Measurements from ENCODE around the gene PAK4.

PAK4 gene

DNA sequence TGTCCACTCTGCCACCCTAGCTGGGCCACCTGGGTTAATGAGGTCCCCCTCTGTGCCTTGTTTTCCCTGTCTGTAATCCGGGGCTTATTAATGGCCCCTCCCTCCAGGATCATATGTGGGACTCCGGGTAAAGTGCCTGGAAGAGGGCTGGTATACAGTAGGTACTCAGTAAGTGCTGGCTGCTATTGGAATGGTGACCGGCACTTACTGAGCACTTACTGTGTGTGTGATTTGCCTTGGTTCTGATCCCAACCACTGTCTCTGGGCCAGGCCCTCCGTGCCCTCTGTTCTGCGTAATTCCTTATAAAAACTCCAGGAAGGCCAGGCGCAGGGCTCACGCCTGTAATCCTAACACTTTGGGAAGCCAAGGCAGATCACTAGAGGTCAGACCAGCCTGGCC, 40.3 kb downstream of the PAK4 start:
- no peak for DNase-seq (ENCODE audit: low spot score)

DNA sequence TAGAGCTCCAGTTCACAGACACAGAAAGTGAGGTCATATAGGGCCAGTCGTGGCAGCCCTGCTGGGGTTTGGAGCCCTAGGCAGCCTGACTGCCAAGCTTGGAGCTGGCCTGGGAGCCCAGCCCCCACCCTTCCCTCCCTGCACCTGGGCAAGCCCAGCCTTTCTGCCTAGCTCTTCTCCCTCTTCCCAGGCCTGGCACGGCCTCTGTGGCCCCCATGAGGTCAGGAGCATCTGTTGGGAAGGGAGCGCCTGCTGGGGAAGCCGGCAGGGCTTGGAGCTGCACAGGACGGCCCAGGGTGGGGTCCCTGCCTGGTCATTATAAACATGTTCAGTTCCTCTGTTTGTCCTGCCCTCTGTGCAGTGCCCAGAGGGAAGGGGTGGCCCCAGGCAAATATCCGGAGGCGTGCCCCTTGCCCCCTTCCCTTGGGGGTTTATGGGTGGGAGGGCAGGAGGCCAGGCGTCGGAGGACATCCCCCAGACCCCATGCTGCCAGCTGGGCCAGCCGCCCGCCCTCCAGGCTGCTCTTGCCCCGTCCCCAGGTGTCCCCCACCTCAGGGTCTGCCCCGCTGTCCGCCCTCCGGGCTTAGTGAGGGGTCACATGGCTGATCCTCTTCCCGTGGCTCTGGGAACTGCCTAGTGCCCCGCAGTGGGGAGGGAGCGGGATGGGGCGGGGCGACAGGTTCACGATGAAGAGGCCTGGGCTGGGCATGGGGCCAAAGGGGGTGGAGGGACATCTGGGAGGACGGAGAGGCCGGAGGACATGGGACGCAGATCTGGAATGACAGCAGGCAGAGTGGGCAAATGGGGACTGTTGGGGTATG, 41.2 kb downstream of the PAK4 start:
- DNase-seq (ENCODE audit: low spot score): no peak

DNA sequence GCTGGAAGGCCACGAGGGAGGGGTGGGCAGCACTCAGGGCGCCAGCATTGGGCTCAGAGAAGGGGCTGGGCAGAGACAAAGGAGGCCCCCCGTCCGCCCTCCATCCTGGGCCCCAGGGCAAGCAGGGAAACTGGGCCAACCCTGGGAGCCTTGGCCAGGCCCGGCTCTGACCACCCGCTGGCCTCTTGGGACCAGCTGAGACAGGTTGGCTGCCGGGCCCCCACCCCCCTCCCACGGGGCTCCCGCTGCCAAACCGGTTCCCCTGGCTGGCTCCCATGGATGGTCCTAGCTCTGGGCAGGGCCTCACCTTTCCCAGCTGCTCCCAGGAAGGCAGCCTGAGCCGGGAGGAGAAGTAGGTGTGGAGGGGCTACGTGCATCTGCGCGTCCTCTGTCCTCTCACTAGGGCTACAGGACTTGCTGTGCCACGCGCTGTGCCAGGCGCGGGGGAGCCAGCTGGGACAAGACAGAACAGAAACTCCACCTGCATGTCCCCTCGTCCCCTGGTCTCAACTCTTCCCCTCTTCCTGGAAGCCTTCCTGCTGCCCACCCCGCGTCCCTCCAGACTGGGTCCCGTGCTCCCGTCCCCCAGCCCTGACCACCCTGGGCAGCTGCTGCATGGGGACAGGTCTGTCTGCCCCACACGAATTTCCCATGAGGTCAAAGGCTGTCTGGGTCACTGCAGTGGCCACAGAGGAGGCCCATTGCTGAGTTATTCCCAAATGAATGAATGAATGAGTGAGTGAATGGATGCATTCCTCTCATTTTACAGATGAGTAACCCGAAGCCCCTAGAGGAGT, 42.1 kb downstream of the PAK4 start:
- DNase-seq (ENCODE audit: low spot score): no peak

DNA sequence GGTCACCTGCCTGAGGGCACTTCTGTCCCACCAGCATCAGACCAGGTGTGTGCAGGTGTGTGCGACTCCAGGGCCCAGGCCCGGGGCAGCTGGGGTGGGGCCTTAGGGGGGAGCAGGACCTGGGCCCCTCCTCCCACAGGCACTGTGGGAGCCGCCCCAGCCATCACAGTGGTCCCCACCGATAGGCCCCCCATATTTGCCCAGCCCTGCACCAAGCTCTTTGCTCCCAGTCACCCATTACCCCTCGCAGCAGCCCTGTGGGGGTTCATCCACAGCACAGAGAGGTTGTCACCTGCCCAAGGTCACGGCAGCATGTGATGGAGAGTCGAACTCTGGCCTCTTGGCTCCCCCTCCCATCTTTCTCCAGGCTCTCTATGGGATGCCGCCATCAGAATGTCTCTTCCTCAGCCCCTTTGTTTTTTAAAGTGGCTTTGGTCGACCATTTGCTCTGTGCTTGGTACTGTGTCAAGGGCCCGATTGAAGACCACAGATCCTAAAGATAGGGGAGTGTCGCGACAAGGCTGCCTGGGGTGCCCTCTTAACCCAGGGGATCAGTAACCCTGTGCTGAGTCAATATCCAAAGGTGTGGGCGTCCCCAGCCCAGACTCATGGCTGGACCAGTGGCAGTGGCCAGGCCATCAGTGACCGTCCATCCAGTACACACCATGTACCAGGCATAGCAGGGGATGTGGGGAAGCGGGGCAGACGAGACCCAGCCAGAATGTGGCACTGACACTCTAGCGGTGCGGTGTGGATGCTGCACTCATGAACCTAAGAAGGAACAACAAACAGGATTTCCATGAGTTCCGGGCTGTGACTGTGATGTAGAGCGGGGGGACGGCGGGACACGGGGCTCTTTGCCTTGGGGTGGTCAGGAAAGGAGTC, 42.9 kb downstream of the PAK4 start:
- DNase-seq (ENCODE audit: low spot score): no peak

DNA sequence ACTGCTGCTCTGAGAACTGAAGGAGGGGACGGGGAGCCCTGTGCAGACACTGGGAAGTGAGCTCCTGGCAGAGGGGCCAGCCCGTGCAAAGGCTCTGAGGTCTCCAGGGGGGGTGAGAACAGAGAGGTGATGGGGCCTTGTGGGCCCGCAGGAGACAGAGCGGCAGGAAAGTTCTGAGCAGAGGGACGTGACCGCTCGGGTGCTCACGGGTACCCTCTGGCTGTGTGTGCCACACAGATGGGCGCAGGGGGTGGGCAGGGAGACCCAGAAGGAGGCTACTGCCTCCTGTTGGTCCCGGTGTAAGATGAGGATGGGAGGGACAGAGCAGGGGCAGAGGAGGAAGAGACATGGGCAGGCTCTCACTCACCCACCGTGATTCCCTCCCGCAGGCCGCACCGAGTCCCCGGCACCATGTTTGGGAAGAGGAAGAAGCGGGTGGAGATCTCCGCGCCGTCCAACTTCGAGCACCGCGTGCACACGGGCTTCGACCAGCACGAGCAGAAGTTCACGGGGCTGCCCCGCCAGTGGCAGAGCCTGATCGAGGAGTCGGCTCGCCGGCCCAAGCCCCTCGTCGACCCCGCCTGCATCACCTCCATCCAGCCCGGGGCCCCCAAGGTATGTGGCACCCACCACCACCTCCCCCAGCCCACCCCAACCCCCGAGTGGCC, 43.7 kb downstream of the PAK4 start:
- DNase-seq (ENCODE audit: low spot score): no peak

DNA sequence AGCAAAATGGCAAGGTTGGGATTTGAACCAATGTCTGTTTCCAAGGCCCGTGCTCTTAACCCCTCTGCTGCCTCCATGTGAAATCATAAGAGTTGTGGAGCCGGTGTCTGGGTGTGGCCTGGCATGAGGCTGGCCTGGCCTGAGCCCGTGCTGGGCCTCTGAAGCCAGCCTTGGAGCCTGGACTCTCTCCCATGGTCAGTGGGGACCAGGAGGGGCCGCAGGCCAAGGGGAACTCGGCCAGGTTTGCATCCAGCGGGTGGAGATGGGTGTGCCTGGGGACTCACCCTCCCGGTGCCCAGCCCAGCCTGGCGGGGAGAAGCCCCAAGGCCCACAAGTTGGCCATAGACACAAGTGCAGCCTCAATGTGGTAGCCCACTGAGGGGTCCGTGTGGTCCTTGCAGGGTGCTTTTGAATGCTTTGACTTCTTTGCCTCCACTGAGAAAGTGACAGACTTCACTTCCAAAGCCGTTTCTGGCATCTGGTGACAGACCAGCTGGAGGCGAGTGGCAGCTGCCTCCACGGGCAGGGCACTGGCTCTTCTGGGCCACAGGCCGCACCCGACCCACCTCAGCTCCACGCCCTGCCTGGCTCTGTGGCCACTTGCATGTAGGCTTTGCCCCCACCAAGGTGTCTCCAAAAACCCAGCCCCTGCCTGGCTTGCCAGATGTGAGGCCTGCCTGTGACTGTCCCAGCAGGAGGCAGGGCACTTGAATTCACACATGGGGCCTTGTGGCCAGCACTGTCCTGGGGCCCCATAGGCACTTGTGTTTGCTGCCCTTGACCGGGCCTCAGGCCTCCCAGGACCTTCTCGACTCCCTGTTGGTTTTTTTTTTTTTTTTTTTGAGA, 45.0 kb downstream of the PAK4 start:
- no peak for DNase-seq (ENCODE audit: low spot score)

DNA sequence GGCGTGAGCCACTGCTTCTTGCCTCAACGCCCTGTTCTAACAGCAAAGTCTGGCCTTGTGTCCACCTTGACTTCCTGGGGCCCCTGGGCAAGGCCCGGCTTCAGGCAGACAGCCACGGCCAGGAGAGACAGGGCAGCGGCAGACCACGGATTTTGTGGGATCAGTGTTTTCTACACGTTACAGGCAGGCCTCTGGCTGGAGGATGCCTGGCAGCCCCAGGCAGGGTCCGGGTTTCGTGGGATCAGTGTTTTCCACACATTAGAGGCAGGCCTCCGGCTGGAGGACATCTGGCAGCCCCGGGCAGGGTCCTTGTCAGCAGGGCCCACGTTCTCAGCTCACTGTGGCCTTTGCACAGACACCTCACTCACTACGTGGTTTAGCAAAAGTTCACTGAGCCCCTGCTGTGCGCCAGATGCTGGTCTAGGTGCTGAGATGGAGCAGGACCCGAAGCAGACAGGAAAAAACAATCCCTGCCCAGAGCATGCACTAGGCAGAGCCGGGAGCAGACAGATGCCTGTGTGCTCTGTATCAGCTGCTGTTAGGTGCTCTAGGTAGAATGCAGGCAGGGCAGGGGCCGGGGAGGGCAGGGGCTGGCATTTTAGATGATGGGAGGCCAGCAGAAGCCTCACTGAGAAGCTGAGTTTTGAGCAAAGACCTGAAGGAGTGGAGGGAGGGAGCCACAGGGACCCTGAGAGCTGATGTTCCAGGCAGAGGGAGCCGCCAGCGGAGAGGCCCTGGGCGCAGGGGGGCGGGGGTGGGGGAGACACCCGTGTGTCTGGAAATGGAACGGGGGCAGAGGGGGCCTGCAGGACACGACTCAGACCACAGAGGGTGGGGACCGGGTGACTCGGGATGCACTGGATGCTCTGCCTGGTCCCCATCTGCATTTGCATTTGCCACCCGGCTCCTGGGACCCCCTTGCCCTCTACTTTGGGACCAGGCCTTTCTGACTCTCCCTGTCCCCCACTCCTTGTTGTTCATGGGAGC, 46.2 kb downstream of the PAK4 start:
- no peak for DNase-seq (ENCODE audit: low spot score)

DNA sequence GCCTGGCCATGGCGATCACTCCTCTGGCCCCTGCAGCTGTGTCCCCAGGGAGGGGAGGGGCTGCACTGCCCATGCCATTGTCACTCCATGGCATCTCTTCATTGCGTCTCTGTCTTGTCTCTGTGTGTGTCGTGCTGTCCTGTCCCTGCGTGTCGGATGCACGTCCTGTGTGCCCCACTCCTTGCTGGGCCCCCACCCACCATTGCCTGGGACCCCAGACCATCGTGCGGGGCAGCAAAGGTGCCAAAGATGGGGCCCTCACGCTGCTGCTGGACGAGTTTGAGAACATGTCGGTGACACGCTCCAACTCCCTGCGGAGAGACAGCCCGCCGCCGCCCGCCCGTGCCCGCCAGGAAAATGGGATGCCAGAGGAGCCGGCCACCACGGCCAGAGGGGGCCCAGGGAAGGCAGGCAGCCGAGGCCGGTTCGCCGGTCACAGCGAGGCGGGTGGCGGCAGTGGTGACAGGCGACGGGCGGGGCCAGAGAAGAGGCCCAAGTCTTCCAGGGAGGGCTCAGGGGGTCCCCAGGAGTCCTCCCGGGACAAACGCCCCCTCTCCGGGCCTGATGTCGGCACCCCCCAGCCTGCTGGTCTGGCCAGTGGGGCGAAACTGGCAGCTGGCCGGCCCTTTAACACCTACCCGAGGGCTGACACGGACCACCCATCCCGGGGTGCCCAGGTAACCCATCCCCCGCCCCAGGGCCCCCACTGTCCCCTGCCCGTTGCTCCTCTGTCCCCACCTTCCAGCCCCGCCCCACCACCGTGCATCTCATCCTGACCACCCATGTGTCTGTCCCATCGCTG, 47.3 kb downstream of the PAK4 start:
- DNase-seq (ENCODE audit: low spot score): no peak

DNA sequence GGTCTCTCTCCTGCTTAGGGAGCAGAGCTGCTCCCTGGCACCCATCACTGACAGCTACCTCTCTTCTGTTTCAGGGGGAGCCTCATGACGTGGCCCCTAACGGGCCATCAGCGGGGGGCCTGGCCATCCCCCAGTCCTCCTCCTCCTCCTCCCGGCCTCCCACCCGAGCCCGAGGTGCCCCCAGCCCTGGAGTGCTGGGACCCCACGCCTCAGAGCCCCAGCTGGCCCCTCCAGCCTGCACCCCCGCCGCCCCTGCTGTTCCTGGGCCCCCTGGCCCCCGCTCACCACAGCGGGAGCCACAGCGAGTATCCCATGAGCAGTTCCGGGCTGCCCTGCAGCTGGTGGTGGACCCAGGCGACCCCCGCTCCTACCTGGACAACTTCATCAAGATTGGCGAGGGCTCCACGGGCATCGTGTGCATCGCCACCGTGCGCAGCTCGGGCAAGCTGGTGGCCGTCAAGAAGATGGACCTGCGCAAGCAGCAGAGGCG, 48.0 kb downstream of the PAK4 start:
- DNase-seq (ENCODE audit: low spot score): no peak

DNA sequence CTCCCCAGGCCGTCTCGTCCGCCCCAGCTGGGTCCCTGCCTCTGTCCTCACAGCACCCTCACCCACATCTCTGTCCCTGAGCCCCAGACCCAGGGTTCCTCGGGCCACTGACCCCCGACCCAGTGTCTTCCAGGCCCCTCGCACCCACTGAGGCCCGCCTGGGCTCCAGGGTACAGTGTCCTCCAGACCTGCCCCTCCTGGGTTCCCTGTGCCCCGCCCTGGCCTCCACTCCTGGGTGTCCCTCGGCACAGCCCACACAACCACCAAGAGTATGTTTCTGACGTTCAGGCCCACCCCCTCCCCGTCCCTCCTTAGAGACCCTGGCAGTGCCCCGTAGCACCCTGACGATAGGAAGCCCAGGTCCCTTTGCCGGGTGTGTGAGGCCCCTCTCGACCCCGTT, 48.6 kb downstream of the PAK4 start:
- DNase-seq (ENCODE audit: low spot score): no peak

DNA sequence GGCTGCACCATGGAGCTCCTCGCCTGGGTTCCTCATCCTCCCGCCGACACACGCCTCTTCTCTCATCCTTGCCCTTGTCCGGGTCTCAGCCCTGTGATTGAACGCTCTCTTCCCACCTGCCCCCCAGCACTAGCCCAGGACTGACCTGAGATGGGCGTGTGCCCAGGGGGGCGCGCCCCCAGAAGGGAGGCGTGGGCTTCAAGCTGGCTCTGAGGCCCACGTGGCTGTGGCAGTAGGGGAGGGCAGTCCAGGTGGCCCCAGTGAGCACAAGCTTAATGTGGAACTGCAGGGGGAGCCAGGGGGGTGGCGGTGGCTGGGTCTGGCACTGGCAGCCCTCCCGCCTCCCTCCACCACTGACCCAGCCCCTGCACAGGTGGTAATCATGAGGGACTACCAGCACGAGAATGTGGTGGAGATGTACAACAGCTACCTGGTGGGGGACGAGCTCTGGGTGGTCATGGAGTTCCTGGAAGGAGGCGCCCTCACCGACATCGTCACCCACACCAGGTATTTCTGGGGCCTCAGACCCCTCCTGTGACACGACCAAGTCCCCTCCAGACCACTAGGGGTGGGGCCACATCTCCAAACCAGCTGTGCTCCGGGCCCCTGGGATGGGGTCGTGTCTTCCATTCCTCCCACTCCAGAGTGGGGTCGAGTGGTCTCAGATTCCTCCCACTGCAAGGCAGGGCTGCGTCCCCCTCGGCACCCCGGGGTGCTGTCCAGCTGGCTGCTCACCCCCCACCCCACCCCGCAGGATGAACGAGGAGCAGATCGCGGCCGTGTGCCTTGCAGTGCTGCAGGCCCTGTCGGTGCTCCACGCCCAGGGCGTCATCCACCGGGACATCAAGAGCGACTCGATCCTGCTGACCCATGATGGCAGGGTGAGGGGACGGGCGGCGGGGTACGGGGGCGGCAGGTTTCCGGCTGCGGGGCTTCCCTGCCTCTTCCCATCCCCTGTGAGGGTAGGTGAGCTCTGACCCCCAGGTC, 49.3 kb downstream of the PAK4 start:
- DNase-seq (ENCODE audit: low spot score): no peak

DNA sequence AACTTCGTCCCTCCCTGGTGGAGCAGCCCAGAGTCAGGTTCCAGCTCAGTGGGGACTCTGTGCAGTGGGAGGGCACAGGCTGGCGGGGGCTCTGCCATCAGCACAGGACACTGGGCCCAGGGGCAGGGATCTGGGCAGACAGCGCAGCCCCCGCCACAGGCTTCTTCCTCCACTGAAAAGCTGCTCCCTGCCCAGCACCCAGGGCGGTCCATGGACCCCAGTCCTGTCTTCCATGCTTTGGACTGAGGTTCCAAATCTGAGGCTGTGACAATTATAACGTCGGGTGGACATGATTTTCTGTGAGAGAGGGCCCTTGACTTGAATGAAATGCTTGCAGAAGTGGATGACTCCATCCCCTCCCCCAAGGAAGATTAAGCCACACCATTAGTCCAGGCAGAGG, 50.0 kb downstream of the PAK4 start:
- no peak for DNase-seq (ENCODE audit: low spot score)

DNA sequence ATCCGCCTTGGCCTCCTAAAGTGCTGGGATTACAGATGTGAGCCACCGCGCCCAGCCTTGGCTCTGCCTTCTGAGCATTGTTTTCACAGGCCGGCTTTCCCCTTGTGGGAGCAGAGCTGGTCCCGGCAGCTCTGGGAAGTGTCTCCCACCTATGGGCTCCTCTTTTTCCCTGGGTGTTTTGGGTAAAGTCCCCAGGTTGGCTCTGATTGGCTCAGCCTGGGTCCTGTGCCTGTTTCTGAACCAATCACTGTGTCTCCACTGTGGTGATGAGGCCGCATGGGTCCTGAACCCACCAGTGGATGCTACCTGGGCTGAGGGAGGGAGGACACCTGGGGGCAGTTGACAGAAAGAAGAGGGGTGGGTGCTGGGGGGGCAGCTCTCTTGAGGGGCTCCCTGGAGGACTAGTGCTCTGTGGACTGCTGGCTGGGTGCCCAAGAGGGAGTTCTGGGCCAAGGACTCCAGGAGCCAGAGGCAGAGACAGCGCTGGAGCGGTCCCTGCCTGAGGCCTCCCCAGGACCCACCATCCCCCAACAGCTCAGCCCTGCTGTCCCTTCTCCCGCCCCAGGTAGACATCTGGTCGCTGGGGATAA, 51.6 kb downstream of the PAK4 start:
- no peak for DNase-seq (ENCODE audit: low spot score)

DNA sequence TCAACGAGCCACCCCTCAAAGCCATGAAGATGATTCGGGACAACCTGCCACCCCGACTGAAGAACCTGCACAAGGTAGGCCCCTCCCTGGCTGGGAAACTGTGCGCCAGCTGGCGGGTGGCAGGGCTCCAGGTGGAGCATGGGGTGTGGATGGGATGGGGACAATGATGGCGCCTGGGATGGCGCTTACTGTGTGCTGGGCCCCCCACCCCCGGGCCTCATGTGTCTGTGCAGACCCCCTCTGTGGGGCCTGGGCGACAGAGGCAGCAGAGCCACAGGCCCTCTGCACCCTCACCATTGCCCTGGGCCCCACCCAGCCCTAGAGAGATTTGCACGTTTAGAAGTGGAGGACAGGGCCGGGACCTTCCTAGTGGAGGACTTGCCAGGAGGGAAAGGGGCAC, 52.1 kb downstream of the PAK4 start:
- no peak for DNase-seq (ENCODE audit: low spot score)

DNA sequence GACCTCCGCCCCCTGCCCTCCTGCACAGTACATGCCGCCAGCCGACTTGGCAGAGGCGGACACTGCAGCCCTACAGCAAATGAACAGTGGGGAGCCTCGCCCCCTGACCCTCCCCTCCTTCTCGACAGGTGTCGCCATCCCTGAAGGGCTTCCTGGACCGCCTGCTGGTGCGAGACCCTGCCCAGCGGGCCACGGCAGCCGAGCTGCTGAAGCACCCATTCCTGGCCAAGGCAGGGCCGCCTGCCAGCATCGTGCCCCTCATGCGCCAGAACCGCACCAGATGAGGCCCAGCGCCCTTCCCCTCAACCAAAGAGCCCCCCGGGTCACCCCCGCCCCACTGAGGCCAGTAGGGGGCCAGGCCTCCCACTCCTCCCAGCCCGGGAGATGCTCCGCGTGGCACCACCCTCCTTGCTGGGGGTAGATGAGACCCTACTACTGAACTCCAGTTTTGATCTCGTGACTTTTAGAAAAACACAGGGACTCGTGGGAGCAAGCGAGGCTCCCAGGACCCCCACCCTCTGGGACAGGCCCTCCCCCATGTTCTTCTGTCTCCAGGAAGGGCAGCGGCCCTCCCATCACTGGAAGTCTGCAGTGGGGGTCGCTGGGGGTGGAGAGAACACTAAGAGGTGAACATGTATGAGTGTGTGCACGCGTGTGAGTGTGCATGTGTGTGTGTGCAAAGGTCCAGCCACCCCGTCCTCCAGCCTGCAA, 52.9 kb downstream of the PAK4 start:
- no peak for DNase-seq (ENCODE audit: low spot score)

DNA sequence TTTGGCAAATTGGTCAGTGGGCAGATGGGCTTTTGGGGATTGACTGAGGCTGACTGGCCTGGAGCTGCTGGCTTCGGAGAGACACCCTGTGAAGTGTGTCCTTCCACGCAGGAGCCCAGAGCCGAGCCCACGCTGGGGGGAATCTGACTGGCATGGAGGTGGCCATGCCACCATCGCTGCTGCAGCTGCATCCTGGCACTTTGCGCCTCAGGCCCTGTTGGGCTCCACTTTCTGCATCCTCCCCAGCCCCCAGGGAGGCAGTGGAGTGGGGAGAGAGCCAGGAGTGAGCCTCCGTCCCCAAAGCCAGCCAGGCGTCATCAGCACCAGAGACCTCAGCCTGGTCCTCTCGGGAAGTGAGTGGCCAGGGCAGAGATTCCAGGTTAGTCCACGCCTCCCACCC, 54.2 kb downstream of the PAK4 start:
- no peak for DNase-seq (ENCODE audit: low spot score)

Measured in LoVo (cell line).